ENCODE data around the gene TAS2R14. TPM values are rescaled to one million over a fixed set of nuclear protein-coding genes. Genes with fewer than 3 reads are reported as not detected.

TAS2R14 gene
- polyA plus RNA-seq, 1 of the 3 experiments (the other 2 are of a cell fraction) = 1.4 TPM

DNA sequence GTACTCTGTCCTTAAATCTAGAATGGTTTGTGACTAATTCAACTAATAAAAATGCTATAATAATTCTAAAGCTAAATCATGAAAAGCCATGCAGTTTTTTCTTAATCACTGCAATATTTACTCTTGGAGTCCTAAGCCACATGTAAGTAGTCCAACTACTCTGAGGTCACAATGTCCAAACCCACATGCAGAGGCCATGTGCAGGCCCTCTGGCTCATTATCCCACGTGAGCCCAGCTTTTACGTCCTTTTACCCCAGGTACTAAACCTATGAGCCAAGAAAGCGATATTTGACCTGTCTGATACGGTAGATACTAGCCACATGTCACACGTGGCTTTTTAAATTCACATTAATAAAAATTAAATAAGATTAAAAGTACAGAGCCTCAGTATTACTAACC lies 42.2 kb downstream of the TAS2R14 start:
- ChIA-PET POLR2A (no interaction called here), CTCF (interaction anchor here (1.0 kb wide), 1 partner anchor 303 kb away, joined by 3 read pairs; no protein-coding TSS in a partner anchor)
- Histone ChIP-seq H3K4me1 (ENCODE audit: control insufficient read depth in 1 of 2, insufficient read depth in 2 of 2, low read depth in 1 of 2, low read length in 1 of 2) (no peaks in the 10 kb centered on the region), H2AFZ (ENCODE audit: low read depth) (no peak overlapping the region), H3K9me3 (no peaks in the 10 kb centered on the region), H3K27me3 (ENCODE audit: insufficient read depth) (no peaks in the 10 kb centered on the region), H3K27ac (ENCODE audit: low read depth in 2 of 2, low read length in 1 of 2) (no peak overlapping the region), H3F3A (replicated peaks; ENCODE audit: insufficient read depth) (no peaks in the 10 kb centered on the region), H3K79me2 (ENCODE audit: insufficient read depth) (no peaks in the 10 kb centered on the region), H3K4me2 (no peak overlapping the region), H3K36me3 (replicated peaks in 1 of 2; ENCODE audit: control insufficient read depth in 1 of 2, insufficient read depth in 2 of 2, low read length in 1 of 2) (no peaks in the 10 kb centered on the region), H4K20me1 (ENCODE audit: insufficient read depth) (no peaks in the 10 kb centered on the region), H3K9me2 (no peaks in the 10 kb centered on the region), H3K9ac (no peak overlapping the region), H3K4me3 (ENCODE audit: low read depth in 2 of 2, low read length in 1 of 2) (no peak overlapping the region)
- TF ChIP-seq SIN3A (IDR thresholded peaks at IDR 0.05; ENCODE audit: borderline replicate concordance, low read depth, low read length) (no peak), RCOR1 (IDR thresholded peaks at IDR 0.05; ENCODE audit: low read length) (no peak), RFX5 (IDR thresholded peaks at IDR 0.05; ENCODE audit: low read length) (no peak), ELF1 (IDR thresholded peaks at IDR 0.05) (no peak), GATA2 (CRISPR knock-in tag; IDR thresholded peaks at IDR 0.05) (no peak), TAF1 (IDR thresholded peaks at IDR 0.05; ENCODE audit: borderline replicate concordance, low read depth, low read length) (no peak), RXRA (IDR thresholded peaks at IDR 0.05; ENCODE audit: borderline replicate concordance, low read depth) (no peak), REST (IDR thresholded peaks at IDR 0.05; ENCODE audit: low read depth, low read length) (no peak), FOSL2 (IDR thresholded peaks at IDR 0.05; ENCODE audit: borderline replicate concordance, low read depth) (no peak), EZH2phosphoT487 (IDR thresholded peaks at IDR 0.05; ENCODE audit: borderline replicate concordance, low read depth) (no peak), NRF1 (IDR thresholded peaks at IDR 0.05; ENCODE audit: low read depth, low read length) (no peak)
- TF ChIP-seq, protein P1, sequence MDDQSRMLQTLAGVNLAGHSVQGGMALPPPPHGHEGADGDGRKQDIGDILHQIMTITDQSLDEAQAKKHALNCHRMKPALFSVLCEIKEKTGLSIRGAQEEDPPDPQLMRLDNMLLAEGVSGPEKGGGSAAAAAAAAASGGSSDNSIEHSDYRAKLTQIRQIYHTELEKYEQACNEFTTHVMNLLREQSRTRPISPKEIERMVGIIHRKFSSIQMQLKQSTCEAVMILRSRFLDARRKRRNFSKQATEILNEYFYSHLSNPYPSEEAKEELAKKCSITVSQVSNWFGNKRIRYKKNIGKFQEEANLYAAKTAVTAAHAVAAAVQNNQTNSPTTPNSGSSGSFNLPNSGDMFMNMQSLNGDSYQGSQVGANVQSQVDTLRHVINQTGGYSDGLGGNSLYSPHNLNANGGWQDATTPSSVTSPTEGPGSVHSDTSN (IDR thresholded peaks at IDR 0.05) = no peak
- TF ChIP-seq, protein P2, sequence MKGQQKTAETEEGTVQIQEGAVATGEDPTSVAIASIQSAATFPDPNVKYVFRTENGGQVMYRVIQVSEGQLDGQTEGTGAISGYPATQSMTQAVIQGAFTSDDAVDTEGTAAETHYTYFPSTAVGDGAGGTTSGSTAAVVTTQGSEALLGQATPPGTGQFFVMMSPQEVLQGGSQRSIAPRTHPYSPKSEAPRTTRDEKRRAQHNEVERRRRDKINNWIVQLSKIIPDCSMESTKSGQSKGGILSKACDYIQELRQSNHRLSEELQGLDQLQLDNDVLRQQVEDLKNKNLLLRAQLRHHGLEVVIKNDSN (IDR thresholded peaks at IDR 0.05; ENCODE audit: borderline replicate concordance, low read depth) = no peak
- 97% methylated on average over 5 of the region's 5 CpGs for WGBS (ENCODE audit: low lambda C conversion rate)
- DNase-seq = no peak

Measured in SK-N-SH (cell line).